HL-60 (cell line): ENCODE data around the gene TOP3A.

ENCODE experiments used
- DNase-seq, 2 experiments: peaks; one replicate each; pipeline ENCODE4 v3.0.0-alpha.2; 2010 to 2020; ENCODE audit warnings: low read depth in 1 of 2, low spot score in 1 of 2
- H3K27ac ChIP-seq: fragments of 250-450 bp; sonication (Bioruptor Pico); replicated peaks from 2 replicates; pipeline ENCODE4 v1.5.1; 2020; ENCODE audit warnings: mild to moderate bottlenecking, moderate library complexity
- H3K27me3 ChIP-seq: fragments of 250-450 bp; sonication (Bioruptor Pico); 2 replicates; pipeline ENCODE4 v1.5.1; 2021; ENCODE audit warnings: mild to moderate bottlenecking, moderate library complexity; ENCODE audit not compliant: insufficient read depth, poor library complexity, severe bottlenecking
- H3K4me3 ChIP-seq: replicated peaks from 2 replicates; pipeline ENCODE4 v1.5.1; 2011; ENCODE audit warnings: mild to moderate bottlenecking, control low read depth, low read length; ENCODE audit not compliant: insufficient read depth
- CTCF ChIP-seq: IDR thresholded peaks from one replicate; pipeline ENCODE4 v1.5.1; 2011; ENCODE audit warnings: low read length, control low read depth, inconsistent platforms; ENCODE audit not compliant: insufficient read depth
- GABPA ChIP-seq: IDR thresholded peaks from 2 replicates; pipeline ENCODE4 v1.6.1; 2012; ENCODE audit warnings: low read depth
- POLR2AphosphoS5 ChIP-seq: IDR thresholded peaks from 2 replicates; pipeline ENCODE4 v1.6.1; 2012; ENCODE audit warnings: low read depth
- REST ChIP-seq: IDR thresholded peaks from 2 replicates; pipeline ENCODE4 v1.6.1; 2012; ENCODE audit warnings: low read depth; ENCODE audit not compliant: insufficient replicate concordance
- SPI1 ChIP-seq: IDR thresholded peaks from 2 replicates; pipeline ENCODE4 v1.6.1; 2012; ENCODE audit warnings: low read depth, mild to moderate bottlenecking, borderline replicate concordance

TOP3A gene

DNA sequence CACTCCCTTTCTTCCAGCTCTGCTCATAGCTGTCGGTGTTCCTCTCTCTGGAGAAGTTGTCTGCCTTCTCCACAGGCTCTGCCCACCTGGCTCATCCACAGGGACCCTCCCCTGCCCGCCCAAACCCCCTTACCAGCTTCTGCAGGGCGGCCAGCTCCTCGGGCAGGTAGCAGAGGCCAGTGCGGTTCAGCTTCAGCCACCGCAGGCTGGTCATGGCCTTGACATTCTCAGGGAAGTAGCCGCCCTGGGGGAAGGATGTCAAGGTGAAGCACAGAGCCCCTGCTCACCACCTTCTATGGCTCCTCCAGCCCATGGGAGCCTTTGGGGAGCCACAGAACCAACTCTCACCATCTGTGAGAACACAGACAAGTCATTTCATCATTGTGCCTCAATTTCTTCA, 58.0 kb downstream of the TOP3A start:
- no peak for TF ChIP-seq SPI1
- no peak for TF ChIP-seq GABPA
- TF ChIP-seq POLR2AphosphoS5, result no peak
- no peak for TF ChIP-seq CTCF
- no peak for TF ChIP-seq REST
- H3K4me3 ChIP-seq, result no peak overlapping the region
- H3K27ac ChIP-seq, result no peak overlapping the region
- DNase-seq, result no peak
- no peaks in the 10 kb centered on the region for H3K27me3 ChIP-seq

DNA sequence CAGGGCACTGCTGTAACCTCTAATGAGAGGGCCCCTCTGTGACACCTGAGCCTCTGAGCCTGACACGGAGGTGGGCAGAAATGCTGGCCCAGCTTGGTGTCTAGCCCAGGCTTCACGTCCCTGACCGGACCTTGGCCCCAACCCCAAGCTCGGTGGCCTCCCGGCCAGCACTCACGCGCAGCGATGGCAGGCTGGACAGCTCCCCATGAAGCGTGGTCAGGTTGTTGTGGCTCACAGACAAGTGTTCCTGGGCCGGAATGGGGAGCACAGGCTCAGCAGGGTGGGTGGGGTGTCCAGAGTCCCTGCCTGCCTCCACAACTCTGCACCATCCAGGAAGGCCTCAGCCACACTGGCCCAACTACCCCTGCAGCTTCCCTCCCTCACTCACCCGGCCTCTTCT, 58.4 kb downstream of the TOP3A start:
- TF ChIP-seq SPI1 (no peak), CTCF (no peak), POLR2AphosphoS5 (no peak), REST (no peak), GABPA (no peak)
- no peak overlapping the region for H3K4me3 ChIP-seq
- no peak overlapping the region for H3K27ac ChIP-seq
- H3K27me3 ChIP-seq, result no peaks in the 10 kb centered on the region
- DNase-seq, result no peak

- no peak overlapping the region for H3K27ac ChIP-seq
- no peak for DNase-seq
- no peaks in the 10 kb centered on the region for H3K27me3 ChIP-seq
- no peak for TF ChIP-seq CTCF
- no peak for TF ChIP-seq POLR2AphosphoS5
- TF ChIP-seq REST, result no peak
- TF ChIP-seq GABPA, result no peak
- no peak for TF ChIP-seq SPI1
- no peak overlapping the region for H3K4me3 ChIP-seq
Observed at GRCh38 chr17:18254888-18255649, 59.7 kb downstream of the TOP3A start.
